ENCODE results near the gene TSR1. TPM values are rescaled to one million over a fixed set of nuclear protein-coding genes. Genes with fewer than 3 reads are reported as not detected.
A peak's percentile ranks its signal among the peaks of the same experiment; 100 is the strongest.

Gene TSR1
- polyA plus RNA-seq, 1 of the 3 experiments (the other 2 are of a cell fraction), result 26.7 TPM

- no peaks in the 10 kb centered on the region for H3K27me3 ChIP-seq (ENCODE audit: insufficient read depth)
- no peak overlapping the region for H3K9ac ChIP-seq
- no peak overlapping the region for H2AFZ ChIP-seq (ENCODE audit: low read depth)
- H4K20me1 ChIP-seq (ENCODE audit: insufficient read depth), result peaks cover 30% of the 10 kb centered on the region
- H3K9me3 ChIP-seq, result no peaks in the 10 kb centered on the region
- H3K27ac ChIP-seq (ENCODE audit: low read depth in 2 of 2, low read length in 1 of 2), result no peak overlapping the region
- ChIA-PET POLR2A (interaction anchor here (0.6 to 1.7 kb wide), 3 partner anchors 10 to 63 kb away, joined by 3 to 5 read pairs (median 4); partner anchors contain the start of gene TSR1), CTCF (interaction anchor here (0.9 to 4.2 kb wide), 4 partner anchors 8 to 55 kb away, joined by 3 to 18 read pairs (median 13); no protein-coding TSS in a partner anchor)
- no peaks in the 10 kb centered on the region for H3F3A ChIP-seq (replicated peaks; ENCODE audit: insufficient read depth)
- peak; percentile 30 for DNase-seq
- H3K4me2 ChIP-seq, result no peak overlapping the region
- no peaks in the 10 kb centered on the region for H3K9me2 ChIP-seq
- H3K36me3 ChIP-seq (replicated peaks in 1 of 2; ENCODE audit: control insufficient read depth in 1 of 2, insufficient read depth in 2 of 2, low read length in 1 of 2), result peaks cover 0 to 37% of the 10 kb centered on the region in 2 experiments
- WGBS (ENCODE audit: low lambda C conversion rate), result 87% methylated on average over 17 of the region's 21 CpGs
- no peak overlapping the region for H3K4me3 ChIP-seq (ENCODE audit: low read depth in 2 of 2, low read length in 1 of 2)
- H3K4me1 ChIP-seq (ENCODE audit: control insufficient read depth in 1 of 2, insufficient read depth in 2 of 2, low read depth in 1 of 2, low read length in 1 of 2), result peaks cover 2 to 16% of the 10 kb centered on the region in 2 experiments; a peak in 2 of 4 replicates
- peaks cover 6% of the 10 kb centered on the region; the same call in 1 of the 2 replicates for H3K79me2 ChIP-seq (ENCODE audit: insufficient read depth)
- TF ChIP-seq ZBTB33 (IDR thresholded peaks at IDR 0.05; ENCODE audit: borderline replicate concordance, low read depth) (no peak), RXRA (IDR thresholded peaks at IDR 0.05; ENCODE audit: borderline replicate concordance, low read depth) (no peak), MXI1 (IDR thresholded peaks at IDR 0.05; ENCODE audit: low read depth, low read length) (no peak), EP300 (IDR thresholded peaks at IDR 0.05; ENCODE audit: borderline replicate concordance in 1 of 2, low read depth in 1 of 2, low read length in 1 of 2) (no peak), POLR2AphosphoS5 (IDR thresholded peaks at IDR 0.05; ENCODE audit: low read depth, low read length) (no peak), CHD2 (IDR thresholded peaks at IDR 0.05; ENCODE audit: low read length, partially characterized antibody) (no peak), RFX5 (IDR thresholded peaks at IDR 0.05; ENCODE audit: low read length) (no peak)
These were observed 24.9 kb upstream of the TSR1 start for GRCh38 chr17:2361010-2361760.

- H3K9me2 ChIP-seq, result no peaks in the 10 kb centered on the region
- no peak overlapping the region for H3K4me3 ChIP-seq (ENCODE audit: low read depth in 2 of 2, low read length in 1 of 2)
- CTCF ChIA-PET, result interaction anchor here (1.5 to 4.2 kb wide), 2 partner anchors 21 to 59 kb away, joined by 3 to 18 read pairs; partner anchors contain the start of gene SGSM2
- peaks cover 6% of the 10 kb centered on the region; the same call in 1 of the 2 replicates for H3K79me2 ChIP-seq (ENCODE audit: insufficient read depth)
- TF ChIP-seq FOXJ3 (CRISPR knock-in tag; IDR thresholded peaks at IDR 0.05), result no peak
- TF ChIP-seq MEF2A (IDR thresholded peaks at IDR 0.05; ENCODE audit: borderline replicate concordance, low read depth), result no peak
- peaks cover 0 to 8% of the 10 kb centered on the region in 2 experiments for H3K36me3 ChIP-seq (replicated peaks in 1 of 2; ENCODE audit: control insufficient read depth in 1 of 2, insufficient read depth in 2 of 2, low read length in 1 of 2)
- no peak overlapping the region for H2AFZ ChIP-seq (ENCODE audit: low read depth)
- H3K4me1 ChIP-seq (ENCODE audit: control insufficient read depth in 1 of 2, insufficient read depth in 2 of 2, low read depth in 1 of 2, low read length in 1 of 2), result peaks cover 2 to 16% of the 10 kb centered on the region in 2 experiments; a peak in 2 of 4 replicates
- DNase-seq, result no peak
- peaks cover 36% of the 10 kb centered on the region for H4K20me1 ChIP-seq (ENCODE audit: insufficient read depth)
- H3F3A ChIP-seq (replicated peaks; ENCODE audit: insufficient read depth), result peaks cover 10% of the 10 kb centered on the region
- WGBS (ENCODE audit: low lambda C conversion rate), result 95% methylated on average over 6 of the region's 10 CpGs
- H3K27me3 ChIP-seq (ENCODE audit: insufficient read depth), result no peaks in the 10 kb centered on the region
- no peak overlapping the region for H3K9ac ChIP-seq
- H3K9me3 ChIP-seq, result no peaks in the 10 kb centered on the region
- no peak overlapping the region for H3K27ac ChIP-seq (ENCODE audit: low read depth in 2 of 2, low read length in 1 of 2)
- no peak overlapping the region for H3K4me2 ChIP-seq
- POLR2A ChIA-PET, result no interaction called here
These were observed 21.7 kb upstream of the TSR1 start for GRCh38 chr17:2357931-2358434.

All from SK-N-SH (cell line).